IgD-negative memory B cell (primary cell): ENCODE measurements around the gene HAAO. TPM values are rescaled to one million over a fixed set of nuclear protein-coding genes. Genes with fewer than 3 reads are reported as not detected.

Source experiments
- H3K27ac Mint-ChIP-seq, 3 donors: one replicate each; pipeline ENCODE4 v1.8.0; 2020 to 2022; ENCODE audit warnings: mild to moderate bottlenecking in 3 of 3, mixed read lengths in 3 of 3, moderate library complexity in 1 of 3
- H3K27me3 Mint-ChIP-seq: one replicate; pipeline ENCODE4 v1.8.0; 2021; ENCODE audit warnings: mixed read lengths
- H3K36me3 Mint-ChIP-seq: one replicate; pipeline ENCODE4 v1.8.0; 2020; ENCODE audit warnings: mild to moderate bottlenecking, mixed read lengths
- H3K4me1 Mint-ChIP-seq, 3 donors: one replicate each; pipeline ENCODE4 v1.8.0; 2020 to 2022; ENCODE audit warnings: mixed read lengths in 3 of 3, mild to moderate bottlenecking in 1 of 3
- H3K4me3 Mint-ChIP-seq, 4 donors: one replicate each; pipeline ENCODE4 v1.8.0; 2020 to 2022; ENCODE audit warnings: mild to moderate bottlenecking in 4 of 4, mixed read lengths in 4 of 4, moderate library complexity in 3 of 4
- H3K9me3 Mint-ChIP-seq, 3 donors: one replicate each; pipeline ENCODE4 v1.8.0; 2020 to 2021; ENCODE audit warnings: mixed read lengths in 3 of 3, mild to moderate bottlenecking in 1 of 3
- polyA plus RNA-seq: library from polyadenylated mRNA; unstranded; fragments of 300-500 nt; fragmentation: Illumina TruSeq; gene quantifications from one replicate; pipeline ENCODE4 v1.2.3, GENCODE V29; 2021

HAAO gene
- polyA plus RNA-seq, 1 donor from 2014 or later = 5.7 TPM

GRCh38 chr2:42793334-42794270, 1.2 kb upstream of the HAAO start:
- H3K27ac Mint-ChIP-seq = peak overlapping the region; percentile 89 to 96 (median 94)
- H3K4me1 Mint-ChIP-seq = peaks cover 40 to 51% (median 42%) of the 10 kb centered on the region in 3 donors
- no peaks in the 10 kb centered on the region for H3K27me3 Mint-ChIP-seq
- H3K36me3 Mint-ChIP-seq = no peaks in the 10 kb centered on the region
- H3K9me3 Mint-ChIP-seq = peaks cover 0 to 2% (median 0%) of the 10 kb centered on the region in 3 donors
- H3K4me3 Mint-ChIP-seq = peak overlapping the region; percentile 66 to 95 (median 90)

- H3K27ac Mint-ChIP-seq = peak overlapping the region; percentile 23 to 92 (median 88)
- peaks cover 0 to 2% (median 0%) of the 10 kb centered on the region in 3 donors for H3K9me3 Mint-ChIP-seq
- H3K4me1 Mint-ChIP-seq = peaks cover 40 to 48% (median 41%) of the 10 kb centered on the region in 3 donors
- no peaks in the 10 kb centered on the region for H3K27me3 Mint-ChIP-seq
- no peaks in the 10 kb centered on the region for H3K36me3 Mint-ChIP-seq
- H3K4me3 Mint-ChIP-seq = peak overlapping the region; percentile 66 to 96 (median 92)
Measured at GRCh38 chr2:42792087-42792582, 248 bp downstream of the HAAO start.

- Mint-ChIP-seq H3K4me3 (peak overlapping the region; percentile 66 to 96 (median 92)), H3K9me3 (peaks cover 0 to 2% (median 0%) of the 10 kb centered on the region in 3 donors), H3K4me1 (peaks cover 38 to 45% (median 39%) of the 10 kb centered on the region in 3 donors), H3K27me3 (no peaks in the 10 kb centered on the region), H3K36me3 (no peaks in the 10 kb centered on the region), H3K27ac (peak overlapping the region; percentile 64 to 92 (median 88))
Measured at GRCh38 chr2:42791606-42792005, 777 bp downstream of the HAAO start.

- no peaks in the 10 kb centered on the region for H3K9me3 Mint-ChIP-seq
- H3K4me3 Mint-ChIP-seq = peak overlapping the region in 1 of 4 donors; percentile 39
- H3K27me3 Mint-ChIP-seq = no peaks in the 10 kb centered on the region
- H3K36me3 Mint-ChIP-seq = no peaks in the 10 kb centered on the region
- H3K4me1 Mint-ChIP-seq = peaks cover 19 to 28% (median 26%) of the 10 kb centered on the region in 3 donors
- no peak overlapping the region for H3K27ac Mint-ChIP-seq
Measured at GRCh38 chr2:42789751-42790150, 2.6 kb downstream of the HAAO start.

GRCh38 chr2:42788882-42789281, 3.5 kb downstream of the HAAO start:
- Mint-ChIP-seq H3K4me1 (peaks cover 10 to 19% (median 19%) of the 10 kb centered on the region in 3 donors), H3K36me3 (no peaks in the 10 kb centered on the region), H3K4me3 (no peak overlapping the region), H3K27me3 (no peaks in the 10 kb centered on the region), H3K9me3 (no peaks in the 10 kb centered on the region), H3K27ac (no peak overlapping the region)

GRCh38 chr2:42788478-42788793, 3.9 kb downstream of the HAAO start:
- no peak overlapping the region for H3K4me3 Mint-ChIP-seq
- no peak overlapping the region for H3K27ac Mint-ChIP-seq
- H3K9me3 Mint-ChIP-seq = no peaks in the 10 kb centered on the region
- peaks cover 6 to 15% (median 14%) of the 10 kb centered on the region in 3 donors for H3K4me1 Mint-ChIP-seq
- H3K27me3 Mint-ChIP-seq = no peaks in the 10 kb centered on the region
- H3K36me3 Mint-ChIP-seq = no peaks in the 10 kb centered on the region

- H3K27ac Mint-ChIP-seq = no peak overlapping the region
- H3K4me1 Mint-ChIP-seq = peaks cover 3 to 13% (median 12%) of the 10 kb centered on the region in 3 donors
- no peaks in the 10 kb centered on the region for H3K36me3 Mint-ChIP-seq
- no peaks in the 10 kb centered on the region for H3K27me3 Mint-ChIP-seq
- H3K9me3 Mint-ChIP-seq = no peaks in the 10 kb centered on the region
- no peak overlapping the region for H3K4me3 Mint-ChIP-seq
Measured at GRCh38 chr2:42787788-42788477, 4.5 kb downstream of the HAAO start.

- Mint-ChIP-seq H3K4me1 (peaks cover 3 to 13% (median 12%) of the 10 kb centered on the region in 3 donors), H3K27ac (no peak overlapping the region), H3K27me3 (no peaks in the 10 kb centered on the region), H3K36me3 (no peaks in the 10 kb centered on the region), H3K9me3 (no peaks in the 10 kb centered on the region), H3K4me3 (no peak overlapping the region)
Measured at GRCh38 chr2:42787424-42787787, 5.0 kb downstream of the HAAO start.

GRCh38 chr2:42786561-42787345, 5.6 kb downstream of the HAAO start:
- peaks cover under 1% of the 10 kb centered on the region for H3K36me3 Mint-ChIP-seq
- H3K27me3 Mint-ChIP-seq = no peaks in the 10 kb centered on the region
- peaks cover 0 to 9% (median 8%) of the 10 kb centered on the region in 3 donors for H3K4me1 Mint-ChIP-seq
- no peak overlapping the region for H3K4me3 Mint-ChIP-seq
- H3K27ac Mint-ChIP-seq = no peak overlapping the region
- no peaks in the 10 kb centered on the region for H3K9me3 Mint-ChIP-seq

- Mint-ChIP-seq H3K4me1 (no peaks in the 10 kb centered on the region), H3K27ac (no peak overlapping the region), H3K36me3 (peaks cover 2% of the 10 kb centered on the region), H3K9me3 (no peaks in the 10 kb centered on the region), H3K4me3 (no peak overlapping the region), H3K27me3 (no peaks in the 10 kb centered on the region)
Measured at GRCh38 chr2:42784204-42784880, 8.0 kb downstream of the HAAO start.

GRCh38 chr2:42783511-42783910, 8.9 kb downstream of the HAAO start:
- no peaks in the 10 kb centered on the region for H3K27me3 Mint-ChIP-seq
- H3K4me1 Mint-ChIP-seq = no peaks in the 10 kb centered on the region
- H3K4me3 Mint-ChIP-seq = no peak overlapping the region
- H3K27ac Mint-ChIP-seq = no peak overlapping the region
- no peaks in the 10 kb centered on the region for H3K9me3 Mint-ChIP-seq
- peaks cover 2% of the 10 kb centered on the region for H3K36me3 Mint-ChIP-seq

GRCh38 chr2:42781181-42781580, 11.2 kb downstream of the HAAO start:
- no peaks in the 10 kb centered on the region for H3K27me3 Mint-ChIP-seq
- peaks cover 2% of the 10 kb centered on the region for H3K36me3 Mint-ChIP-seq
- no peaks in the 10 kb centered on the region for H3K4me1 Mint-ChIP-seq
- H3K27ac Mint-ChIP-seq = no peak overlapping the region
- peaks cover 0 to 4% (median 2%) of the 10 kb centered on the region in 3 donors for H3K9me3 Mint-ChIP-seq
- no peak overlapping the region for H3K4me3 Mint-ChIP-seq

GRCh38 chr2:42777883-42778805, 14.2 kb downstream of the HAAO start:
- Mint-ChIP-seq H3K27ac (no peak overlapping the region), H3K4me1 (peaks cover 6 to 11% (median 8%) of the 10 kb centered on the region in 3 donors), H3K9me3 (peaks cover 0 to 4% (median 2%) of the 10 kb centered on the region in 3 donors), H3K4me3 (no peak overlapping the region), H3K36me3 (peaks cover 2% of the 10 kb centered on the region), H3K27me3 (no peaks in the 10 kb centered on the region)
